ENCODE results near the gene RGS7.

The RGS7 gene

DNA sequence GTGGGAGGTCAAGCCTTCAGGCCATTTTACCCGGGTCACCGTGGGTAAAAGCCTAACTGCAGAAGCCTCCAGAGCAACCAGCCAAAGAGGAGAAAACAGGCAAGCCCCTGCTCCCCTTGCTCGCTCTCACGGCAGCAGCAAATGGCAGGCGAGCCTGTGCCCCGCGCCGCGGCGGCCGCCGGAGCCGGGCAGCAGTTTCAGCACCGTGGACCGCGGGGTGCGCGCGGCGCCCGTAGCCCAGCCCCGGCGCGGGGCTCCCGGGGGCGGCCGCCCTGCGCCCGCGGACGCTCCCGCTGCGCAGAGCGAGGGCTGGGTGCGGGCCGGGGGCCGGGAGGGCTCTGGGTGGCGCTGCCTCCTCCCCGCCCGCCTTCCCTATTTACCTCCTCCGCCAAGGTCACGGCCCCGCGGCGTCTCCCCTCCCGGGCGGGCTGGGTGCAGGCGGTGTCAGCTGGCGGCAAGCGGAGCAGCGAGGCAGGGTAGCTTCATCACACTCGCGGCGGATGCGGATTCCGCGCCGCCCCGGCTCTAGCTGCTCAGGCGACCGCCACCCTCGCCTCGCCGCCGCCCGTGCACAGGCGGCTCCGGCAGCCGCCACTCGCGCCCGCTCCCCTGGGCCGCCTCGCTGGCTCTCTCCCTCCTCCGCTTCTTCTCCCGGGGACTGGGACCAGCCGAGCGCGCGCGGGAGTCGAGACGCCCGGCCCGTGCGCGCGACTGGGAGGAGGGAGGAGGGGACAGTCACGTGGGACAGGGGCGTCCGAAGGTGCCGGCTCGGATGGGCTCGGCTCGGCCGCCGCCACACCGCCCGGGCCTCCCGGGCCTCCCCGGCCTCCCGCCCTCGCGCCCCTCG is at the start of gene RGS7:
RGS7 (minus strand) TSS at position 687 of the 847 bp plus-strand sequence.
- DNase-seq (ENCODE audit: low spot score), result peak; percentile 40

DNA sequence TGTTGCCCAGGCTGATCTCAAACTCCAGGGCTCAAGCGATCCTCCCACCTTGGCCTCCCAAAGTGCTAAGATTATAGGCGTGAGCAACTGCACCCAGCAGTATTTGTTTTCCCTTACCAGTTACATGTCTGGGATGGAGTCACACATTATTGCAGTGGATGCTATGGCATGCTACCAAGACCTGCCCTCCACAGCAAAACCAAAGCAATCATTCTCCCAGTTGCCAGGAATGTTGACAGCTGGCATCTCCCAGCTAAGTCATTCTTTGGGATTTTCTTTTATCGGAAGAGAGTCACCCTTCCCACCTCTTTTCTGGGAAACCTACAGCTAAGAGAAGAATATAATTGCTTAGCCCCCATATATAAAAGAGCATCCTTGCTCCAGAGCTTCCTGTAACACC is 49.4 kb upstream of the RGS7 start:
- no peak for DNase-seq (ENCODE audit: low spot score)

DNA sequence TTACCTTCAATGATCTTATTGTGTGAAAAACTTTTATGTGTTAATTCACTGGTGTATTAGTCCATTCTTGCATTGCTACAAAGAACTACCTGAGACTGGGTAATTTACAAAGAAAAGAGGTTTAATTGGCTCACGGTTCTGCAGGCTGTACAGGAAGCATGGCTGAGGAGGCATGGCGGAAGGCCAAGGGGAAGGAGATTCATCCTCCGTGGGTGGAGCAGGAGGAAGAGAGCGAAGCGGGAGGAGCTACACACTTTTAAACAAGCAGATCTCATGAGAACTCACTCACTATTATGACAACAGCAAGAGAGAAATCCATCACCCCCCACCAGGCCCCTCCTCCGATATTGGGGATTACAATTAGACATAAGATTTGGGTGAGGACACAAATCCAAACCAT is 44.2 kb upstream of the RGS7 start:
- DNase-seq (ENCODE audit: low spot score), result no peak

DNA sequence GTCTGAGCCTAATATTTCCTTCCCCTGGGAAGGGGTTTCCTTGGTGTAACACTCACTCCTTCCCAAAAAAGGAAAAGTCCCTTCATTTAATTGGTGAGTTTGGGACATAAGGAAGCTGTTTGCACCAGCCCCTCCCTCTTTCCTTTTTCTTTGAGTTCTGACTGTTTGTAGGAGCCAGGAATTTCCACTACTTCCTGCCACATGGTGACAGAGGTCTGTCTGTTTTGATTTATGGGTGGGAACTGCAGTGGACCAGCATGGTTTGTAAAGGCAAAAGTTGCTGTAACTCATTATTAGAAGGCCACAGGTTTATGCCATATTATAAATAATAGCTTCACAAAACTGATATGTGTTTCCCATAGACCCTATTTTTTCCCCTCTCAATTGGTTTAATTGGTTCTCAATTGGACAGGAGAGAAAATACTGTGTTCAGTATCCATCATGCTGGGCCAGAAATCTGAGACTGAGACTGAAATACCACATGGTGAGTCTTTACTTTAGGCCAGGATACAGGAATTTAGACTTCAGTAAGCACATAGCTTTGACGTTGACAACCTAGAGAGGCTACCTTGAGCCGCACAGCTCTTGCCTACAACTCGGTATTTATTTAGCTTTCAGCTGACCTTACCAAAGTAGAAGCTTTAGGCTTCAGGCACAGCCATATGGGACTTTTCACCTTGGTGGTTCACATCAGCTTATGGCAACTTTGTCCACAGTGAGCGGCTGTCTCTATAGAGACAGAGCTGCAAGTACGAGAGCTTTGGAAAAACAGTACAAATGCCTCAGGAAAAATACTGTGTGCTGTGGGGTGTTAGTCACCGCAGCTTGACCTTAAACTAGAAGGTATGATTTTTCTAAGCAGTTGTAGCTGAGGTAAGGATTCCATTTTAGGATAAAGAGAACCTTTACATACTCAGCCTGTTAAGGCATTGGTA is 40.0 kb upstream of the RGS7 start:
- no peak for DNase-seq (ENCODE audit: low spot score)

DNA sequence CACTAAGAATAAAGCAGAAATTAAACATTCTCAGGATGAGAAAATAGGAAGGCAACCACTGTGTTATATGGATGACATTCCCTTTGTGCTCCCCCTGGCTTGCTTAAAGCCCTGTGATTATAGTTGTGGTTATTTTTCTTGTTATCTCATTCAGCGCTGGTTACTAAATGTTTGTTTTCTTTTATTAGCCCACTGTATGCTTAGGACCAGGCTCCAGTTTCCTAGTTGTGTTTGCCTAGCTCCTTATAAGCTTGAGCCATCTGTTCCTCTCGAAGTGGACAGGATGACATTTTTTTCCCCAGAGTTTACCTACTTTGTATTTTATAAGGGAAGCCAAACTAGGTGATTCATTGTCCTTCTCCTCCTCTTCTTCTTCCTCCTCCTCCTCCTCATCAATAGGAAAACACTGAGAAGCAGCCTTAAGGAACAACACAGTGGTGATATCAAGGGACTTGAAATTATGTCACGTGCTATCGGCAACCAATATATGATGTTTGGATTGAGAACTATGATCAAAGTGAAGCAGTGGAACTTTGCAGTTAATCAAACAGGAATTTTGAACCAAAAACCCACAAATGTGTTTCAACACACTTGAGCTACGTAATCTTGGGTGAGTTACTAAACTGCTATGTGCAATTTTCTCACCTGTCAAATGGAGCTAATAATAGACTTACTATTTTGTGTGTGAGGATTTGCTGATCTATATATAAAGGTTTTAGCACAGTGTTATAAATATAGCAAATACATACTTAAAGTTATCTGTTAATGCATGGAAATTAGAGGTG is 35.1 kb upstream of the RGS7 start:
- no peak for DNase-seq (ENCODE audit: low spot score)

DNA sequence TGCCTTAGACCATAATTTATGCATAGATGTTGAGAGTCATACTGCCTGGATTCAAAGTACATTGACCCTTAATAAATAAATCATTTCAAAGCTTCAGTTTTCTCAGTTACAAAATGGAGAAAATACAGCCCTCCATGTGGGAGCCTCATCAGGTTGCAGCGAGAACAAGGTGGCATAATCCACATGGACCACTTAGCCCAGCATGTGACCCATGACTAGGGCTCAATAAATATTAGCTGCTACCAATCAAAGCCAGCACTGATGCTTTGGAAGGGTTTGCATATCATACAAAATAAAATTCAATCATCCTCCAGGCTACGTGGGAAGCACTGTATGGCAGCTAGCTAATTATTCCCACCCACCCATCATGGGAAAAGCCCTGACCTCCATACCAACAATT is 33.5 kb upstream of the RGS7 start:
- no peak for DNase-seq (ENCODE audit: low spot score)

DNA sequence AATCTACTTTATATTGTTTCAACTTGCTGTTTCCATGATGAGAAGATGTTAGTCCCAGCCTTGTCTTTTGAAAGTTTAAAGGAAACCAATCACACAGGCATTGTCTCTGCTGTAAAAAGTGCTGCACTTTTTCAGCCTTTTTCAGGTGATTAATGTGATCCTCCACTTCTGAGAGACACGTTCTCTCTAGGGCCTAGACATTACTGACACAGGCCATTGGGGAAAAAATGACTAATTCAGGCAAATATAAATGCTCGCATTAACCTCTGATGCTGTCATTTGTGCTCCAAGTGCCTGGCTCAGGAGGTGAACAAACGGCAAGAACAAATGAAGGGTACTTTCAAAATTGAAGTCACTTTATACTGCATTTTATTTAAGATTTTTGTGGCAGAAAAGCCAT is 32.4 kb upstream of the RGS7 start:
- no peak for DNase-seq (ENCODE audit: low spot score)

DNA sequence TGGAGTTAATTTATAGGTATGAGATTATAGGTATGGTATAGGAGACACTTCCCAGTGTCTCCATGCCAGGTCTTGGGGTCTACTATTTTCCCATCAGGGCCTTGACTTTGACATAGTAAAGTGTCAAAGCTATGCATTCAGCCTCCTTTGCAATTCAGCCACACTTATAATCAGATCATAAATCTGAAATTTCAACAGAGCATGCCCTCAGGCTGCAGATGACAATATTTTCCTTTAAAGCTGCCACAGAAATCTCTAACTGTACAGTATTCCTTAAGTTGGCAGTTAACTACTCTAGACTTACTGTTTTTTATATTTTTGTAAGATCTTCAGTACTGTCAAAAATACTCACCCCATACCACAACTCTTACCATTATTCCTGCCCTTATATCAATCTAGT is 30.2 kb upstream of the RGS7 start:
- DNase-seq (ENCODE audit: low spot score), result no peak

DNA sequence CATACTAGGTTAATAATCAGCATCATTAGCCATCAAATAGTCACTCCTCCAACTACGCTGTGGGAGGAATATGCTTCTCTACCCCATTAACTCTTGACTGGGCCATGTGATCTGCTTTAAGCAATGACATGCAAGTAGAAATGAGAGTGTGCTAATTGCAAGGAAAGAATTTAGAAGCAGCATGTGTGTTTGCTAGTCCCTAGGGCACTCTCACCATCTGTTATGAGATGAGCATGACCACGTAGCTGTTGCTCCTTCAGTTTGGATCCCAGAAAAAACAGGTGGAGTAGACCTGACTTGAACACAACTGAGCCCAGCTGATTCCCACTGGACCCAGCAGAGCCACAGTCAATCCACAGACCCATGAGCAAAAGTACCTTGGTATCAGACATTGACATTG is 19.7 kb upstream of the RGS7 start:
- no peak for DNase-seq (ENCODE audit: low spot score)

DNA sequence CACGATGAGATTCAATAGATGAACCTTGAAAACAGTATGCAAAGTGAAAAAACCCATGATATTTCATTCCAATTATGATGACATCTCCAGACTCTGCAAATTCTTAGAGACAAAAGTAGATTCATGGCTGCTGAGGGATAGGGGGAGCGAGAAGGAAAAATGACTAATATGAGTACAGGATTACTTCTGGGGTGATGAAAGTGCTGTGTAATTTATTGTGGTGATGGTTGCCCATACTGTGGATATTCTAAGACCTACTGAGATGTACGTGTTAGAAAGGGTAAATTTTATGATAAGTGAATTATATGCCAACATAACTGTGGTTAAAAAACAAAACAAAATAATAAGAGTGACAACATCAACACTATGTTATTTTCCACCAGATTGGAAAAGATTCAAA is 18.9 kb upstream of the RGS7 start:
- DNase-seq (ENCODE audit: low spot score), result no peak

DNA sequence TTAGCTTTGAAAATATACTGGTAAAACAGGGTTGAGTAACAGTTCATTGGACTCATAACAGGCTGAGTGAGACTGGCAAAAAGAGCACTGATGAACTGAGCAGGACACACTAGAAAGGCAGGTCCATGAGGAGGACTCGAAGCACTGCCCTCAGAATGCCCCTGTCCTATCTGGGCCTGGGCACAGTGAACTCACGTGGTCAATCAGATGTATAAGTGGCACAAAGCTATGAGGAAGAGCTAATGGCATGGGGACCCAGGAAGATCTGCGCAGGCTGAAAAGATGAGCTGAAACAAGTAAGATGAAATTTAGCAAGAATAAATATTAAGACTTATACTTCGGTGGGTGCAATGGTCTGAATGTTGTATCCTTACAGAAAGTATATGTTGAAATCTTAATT is 9.2 kb upstream of the RGS7 start:
- DNase-seq (ENCODE audit: low spot score), result no peak

DNA sequence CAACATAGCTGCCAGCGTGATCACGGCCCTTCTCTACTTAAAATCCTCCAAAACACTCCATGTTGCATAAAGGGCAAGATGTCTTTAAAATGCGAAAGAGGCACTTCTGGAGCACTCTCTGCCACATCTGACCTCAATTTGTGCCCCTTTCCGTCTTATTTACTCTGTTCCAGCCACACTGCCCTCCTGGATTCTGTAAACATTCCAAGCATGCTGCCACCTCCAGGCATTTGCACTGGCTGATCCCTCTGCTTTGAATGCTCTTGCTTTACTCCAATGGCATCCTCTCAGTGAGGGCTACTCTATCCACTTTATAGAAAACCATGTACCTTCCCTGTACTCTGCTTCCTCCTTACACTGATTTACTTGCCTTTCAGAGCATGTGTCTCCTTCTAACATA is 5.3 kb upstream of the RGS7 start:
- no peak for DNase-seq (ENCODE audit: low spot score)

DNA sequence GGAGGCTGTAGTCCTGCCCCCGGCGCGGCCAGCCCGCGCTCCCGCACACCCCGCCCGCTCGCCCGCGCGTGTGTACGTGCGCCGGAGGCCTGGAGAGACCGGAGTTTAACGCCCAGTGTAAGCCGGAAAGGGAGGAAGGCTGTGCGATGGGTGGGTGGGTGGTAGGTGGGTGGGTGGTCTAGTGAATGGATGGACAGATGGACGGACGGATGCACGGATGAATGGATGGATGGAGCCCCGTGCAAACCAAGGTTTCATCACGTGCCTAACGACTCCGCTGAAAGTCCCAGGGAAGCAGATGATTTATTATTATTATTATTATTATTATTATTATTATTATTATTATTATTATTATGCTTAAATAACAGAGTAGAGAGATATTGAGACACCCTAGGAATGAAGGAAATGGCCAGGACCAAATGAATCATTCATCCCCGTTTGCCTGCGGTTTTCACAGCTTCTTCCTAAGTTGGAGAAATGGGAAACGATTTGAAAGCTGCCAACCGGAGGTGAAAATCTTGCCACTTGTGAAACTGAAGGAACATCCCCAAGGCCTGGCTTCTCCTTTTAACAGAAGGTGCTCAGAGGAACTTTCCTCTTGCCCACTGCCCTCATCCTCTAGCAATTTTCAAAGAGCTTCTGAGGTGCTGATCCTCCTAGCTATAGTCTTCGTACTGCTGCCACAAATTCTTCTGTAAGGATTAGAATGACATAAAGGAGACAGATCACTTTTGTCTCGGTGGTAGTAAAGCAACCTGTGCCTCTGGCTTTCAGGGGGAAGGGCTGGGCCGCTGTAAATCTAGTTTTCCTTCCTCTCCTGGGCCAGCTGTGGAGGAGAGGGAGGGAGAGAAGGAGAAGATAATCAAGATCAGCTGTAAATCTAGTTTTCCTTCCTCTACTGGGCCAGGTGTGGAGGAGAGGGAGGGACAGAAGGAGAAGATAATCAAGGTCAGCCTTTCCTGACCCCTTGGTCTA is 648 bp upstream of the RGS7 start:
- DNase-seq (ENCODE audit: low spot score), result no peak

DNA sequence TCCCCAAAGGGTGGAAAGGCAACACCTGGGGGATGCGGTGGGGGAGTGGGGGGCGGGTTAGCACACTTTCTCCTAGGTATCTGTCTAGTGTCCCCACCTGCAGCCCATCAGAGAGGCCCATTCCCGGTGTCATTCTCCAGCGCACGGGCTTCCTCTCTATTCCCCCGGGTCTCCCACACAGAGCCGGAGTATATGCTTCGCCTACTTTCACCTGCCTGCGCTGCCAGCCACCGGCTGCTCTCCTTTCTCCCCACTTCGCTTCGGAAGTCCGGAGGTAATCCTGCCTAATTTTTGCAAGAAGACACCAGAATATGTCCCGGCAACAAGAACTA is 852 bp downstream of the RGS7 start:
- DNase-seq (ENCODE audit: low spot score), result no peak

DNA sequence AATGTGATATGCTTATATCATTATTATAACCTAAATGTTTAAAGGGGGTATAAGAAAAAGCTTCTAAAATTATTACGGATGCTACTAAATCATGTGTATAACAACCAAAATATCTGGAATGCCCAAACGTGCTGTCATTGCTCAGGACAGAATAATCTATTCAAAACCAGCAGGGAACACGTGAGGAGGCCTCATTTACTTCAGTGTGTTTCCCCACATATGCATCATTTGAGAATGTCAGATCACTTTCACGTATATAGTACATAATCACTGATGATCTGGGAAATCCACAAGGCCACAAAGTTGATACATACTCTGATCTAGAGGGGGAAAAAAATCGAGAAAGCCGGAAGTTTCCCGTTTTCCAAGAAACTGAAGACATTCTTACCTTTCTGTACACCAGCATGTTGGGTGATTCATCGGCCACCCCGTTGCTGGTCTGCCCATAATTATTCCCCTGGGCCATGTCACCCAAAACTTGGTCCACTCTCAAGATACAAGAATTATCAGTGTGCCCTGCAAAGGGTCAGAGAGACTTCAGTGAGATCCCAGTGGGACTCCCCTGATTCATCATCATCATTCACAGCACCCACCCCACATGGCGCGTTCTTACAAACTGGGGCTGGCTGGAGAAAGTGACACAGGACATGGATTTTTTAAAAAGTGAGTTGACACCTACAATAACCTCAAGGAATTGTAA is 1.5 kb downstream of the RGS7 start:
- no peak for DNase-seq (ENCODE audit: low spot score)

DNA sequence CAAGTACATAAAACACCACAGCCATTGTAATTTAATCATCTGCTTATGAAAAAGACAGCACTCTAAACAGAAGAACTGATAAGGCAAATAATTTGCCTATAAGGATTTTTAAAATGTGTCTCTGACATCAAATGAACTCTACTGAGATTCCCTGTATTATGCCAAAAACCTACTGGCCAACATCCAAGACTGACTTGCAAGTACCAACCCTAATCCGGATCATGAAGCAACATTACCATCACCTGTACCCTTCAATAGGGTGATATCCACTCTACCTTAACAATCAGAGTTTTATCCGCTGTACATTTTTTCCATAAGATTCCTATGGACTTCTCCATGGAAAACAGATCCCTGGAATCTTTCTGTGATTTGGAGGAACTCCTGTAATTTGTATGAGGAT is 4.6 kb downstream of the RGS7 start:
- DNase-seq (ENCODE audit: low spot score), result no peak

DNA sequence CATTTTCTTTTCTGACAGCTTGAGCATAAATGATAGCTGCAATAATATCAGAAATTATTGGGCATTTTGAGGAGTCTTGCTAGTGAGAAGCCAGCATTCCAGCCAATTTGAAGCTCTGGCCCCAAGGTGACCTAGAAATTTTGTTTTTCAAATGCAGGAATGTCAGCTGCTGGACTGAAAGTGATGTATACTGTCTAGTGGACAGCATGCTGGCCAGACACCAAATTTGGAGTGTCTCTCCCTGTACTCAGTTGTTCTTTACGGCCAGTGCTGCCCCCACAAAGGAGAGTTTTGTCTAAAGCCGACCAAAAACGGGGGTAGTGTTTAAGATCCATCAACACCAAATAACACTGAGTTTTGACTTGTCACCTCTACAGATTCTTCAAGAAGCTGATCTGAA is 5.2 kb downstream of the RGS7 start:
- DNase-seq (ENCODE audit: low spot score), result no peak

DNA sequence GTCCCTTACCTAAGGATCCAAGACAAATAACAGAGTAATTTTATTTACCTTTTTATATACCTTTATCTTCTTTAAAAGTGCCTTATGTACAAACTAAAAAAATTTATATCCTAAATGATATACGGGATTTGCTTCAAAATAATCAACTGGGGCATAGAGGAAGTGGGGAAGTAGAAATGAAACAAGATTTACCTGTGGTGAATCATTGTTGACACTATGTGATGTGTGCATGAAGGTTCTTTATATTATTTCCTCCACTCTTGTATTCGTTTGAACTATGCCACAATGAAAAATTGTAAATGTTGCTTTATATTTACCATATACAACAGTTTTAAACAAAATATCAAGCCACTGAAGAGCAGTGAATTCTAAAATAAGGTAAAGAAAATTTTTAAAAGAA is 13.0 kb downstream of the RGS7 start:
- DNase-seq (ENCODE audit: low spot score), result no peak

DNA sequence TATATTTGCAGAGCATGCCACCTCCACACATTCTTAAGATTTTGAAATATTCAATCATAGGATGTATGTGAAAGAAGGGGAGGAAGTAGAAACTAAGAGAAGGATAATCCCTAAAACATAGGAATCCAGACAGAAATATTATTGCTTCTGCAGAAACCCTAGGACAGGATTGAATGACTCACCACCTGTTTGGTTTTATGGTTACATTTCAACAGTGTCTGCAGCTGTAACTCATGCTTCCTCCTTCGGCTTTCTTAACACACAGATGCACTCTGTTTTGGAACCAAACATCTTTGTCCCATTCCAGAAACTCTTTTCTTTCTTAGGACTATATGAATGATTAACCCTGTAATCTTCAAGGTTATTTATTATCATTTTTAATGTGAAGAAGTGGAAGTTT is 20.7 kb downstream of the RGS7 start:
- DNase-seq (ENCODE audit: low spot score), result no peak

DNA sequence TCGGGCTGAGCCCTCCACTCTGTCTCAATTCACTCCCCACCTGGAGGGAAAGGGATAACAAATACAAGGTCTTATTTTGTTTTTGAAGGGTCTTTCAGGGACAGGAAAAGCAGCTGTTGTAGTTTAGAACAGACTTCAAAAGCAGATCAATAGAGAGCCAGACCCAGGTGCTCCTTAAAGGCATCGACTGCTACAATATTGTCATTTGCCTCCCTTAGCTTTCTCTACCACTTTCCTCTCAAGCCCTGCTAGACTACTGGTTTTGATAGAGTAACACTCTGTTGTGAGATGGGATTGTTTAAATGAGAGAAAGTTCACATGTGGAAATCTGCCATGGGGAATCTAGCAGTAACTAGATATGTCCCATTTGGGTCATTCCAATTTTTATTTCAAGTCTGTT is 24.0 kb downstream of the RGS7 start:
- no peak for DNase-seq (ENCODE audit: low spot score)

DNA sequence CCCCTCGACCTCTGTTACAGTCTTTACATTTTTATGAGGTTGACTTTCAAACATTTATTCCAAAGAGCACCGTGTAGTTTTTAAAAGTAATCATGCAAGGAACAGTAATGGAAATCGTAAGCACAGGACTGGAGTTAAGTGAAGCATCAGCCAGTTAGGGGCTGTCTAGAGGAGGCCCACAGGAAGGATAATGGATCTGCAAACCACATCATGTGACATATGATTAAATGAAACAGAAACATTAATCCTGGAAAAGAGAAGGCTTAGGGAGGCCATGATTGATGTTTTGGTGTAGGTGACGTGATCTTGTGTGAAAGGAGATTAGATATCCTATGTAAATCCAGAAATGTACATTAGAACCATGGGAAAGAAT is 25.0 kb downstream of the RGS7 start:
- no peak for DNase-seq (ENCODE audit: low spot score)
